Fibroblast of the conjunctiva (primary cell): Measurements from ENCODE around the gene SEMA3E.

Source experiments
- DNase-seq: peaks from one replicate; pipeline ENCODE4 v3.0.0-alpha.2; 2010; ENCODE audit warnings: low read depth

The SEMA3E gene

GRCh38 chr7:83339907-83340306 is 309.0 kb downstream of the SEMA3E start:
- DNase-seq, result no peak

DNA sequence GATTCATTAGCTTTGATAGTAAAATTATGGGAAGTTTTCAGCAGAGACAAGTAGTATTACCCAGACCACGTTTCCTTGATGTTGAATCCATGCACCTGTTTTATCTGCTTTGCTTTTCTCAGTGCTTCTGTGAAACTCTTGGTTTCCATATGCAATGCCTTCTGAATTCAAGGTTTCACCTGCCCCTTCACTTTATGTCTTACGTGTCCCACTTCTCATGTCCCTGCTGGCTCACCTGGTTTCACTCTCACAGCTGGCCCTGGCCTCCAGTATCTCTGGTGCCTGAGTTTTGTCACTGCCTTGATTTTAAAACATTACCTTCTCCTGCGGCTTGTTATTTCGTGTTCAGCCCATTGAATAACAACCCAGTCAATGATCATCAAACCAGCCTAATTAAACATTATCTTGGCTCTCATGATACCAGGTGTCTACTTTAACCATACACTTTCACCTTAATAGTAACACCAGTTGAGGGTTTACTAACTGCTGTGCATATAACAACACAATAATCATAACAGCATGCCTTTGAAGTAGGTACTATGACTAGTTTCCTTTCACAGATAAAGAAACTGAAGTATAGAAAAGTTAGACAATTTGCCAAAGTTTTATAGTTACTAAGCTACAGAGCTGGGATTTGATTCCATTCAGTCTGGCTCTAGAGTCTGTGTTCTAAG is 310.5 kb downstream of the SEMA3E start:
- no peak for DNase-seq

- DNase-seq, result no peak
Measured at GRCh38 chr7:83337050-83337449, 311.9 kb downstream of the SEMA3E start.

DNA sequence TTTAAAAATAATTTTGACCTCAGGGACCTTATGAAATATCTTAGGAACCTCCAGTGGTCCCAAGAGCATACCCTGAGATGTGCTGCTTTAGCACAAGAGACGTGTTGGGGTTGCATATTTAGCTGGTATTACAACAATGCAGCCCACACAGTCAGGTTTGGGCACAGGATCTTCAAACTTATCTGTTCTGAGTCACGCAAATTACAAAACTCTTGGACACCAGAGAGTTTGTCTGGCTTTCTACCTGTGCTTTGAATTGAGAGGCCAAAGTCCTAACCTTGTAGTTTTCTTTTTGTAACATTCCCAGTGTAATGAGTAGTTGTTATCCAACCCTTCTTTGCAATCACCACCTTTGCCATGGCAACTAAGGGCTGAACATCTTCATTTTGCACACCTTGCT is 322.7 kb downstream of the SEMA3E start:
- DNase-seq, result no peak

GRCh38 chr7:83325083-83325482 is 323.9 kb downstream of the SEMA3E start:
- DNase-seq, result no peak

DNA sequence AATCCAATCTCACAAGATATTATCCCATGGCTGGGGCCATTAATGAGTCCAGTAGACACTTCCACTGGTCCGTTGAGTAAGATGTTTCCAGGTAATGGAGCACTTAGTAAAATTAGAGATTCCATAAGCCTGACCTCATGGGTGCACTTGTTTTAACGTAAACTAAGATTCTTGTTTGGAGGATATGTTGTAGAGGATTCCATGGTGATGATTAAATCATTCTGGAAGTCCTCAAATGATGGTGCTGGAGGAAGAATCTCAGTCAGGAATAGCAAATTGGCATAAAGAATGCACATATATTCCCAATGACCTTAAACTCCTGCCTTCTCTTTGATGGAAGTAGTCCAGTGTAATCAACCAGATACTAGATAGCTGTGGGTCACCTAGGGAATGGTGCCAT is 324.3 kb downstream of the SEMA3E start:
- DNase-seq, result no peak

DNA sequence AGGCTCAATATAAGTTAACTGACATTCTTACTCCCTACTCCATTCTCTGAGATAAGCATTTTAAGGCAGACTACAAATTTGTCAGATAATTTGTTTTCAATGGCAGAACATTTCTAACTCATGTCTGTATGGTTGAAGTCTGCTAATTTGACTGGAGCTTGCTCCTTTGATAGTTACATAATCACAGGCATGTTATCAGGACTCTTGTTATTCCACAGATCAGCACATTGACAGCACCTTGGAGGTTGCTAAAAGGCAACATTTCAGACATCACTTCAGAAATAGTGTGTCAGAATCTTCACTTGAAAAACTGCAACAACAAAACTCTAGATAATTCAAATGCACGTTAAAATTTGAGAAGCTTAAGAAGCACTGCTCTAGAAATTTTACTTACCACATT is 327.9 kb downstream of the SEMA3E start:
- no peak for DNase-seq

- no peak for DNase-seq
Measured at GRCh38 chr7:83313931-83314330, 335.0 kb downstream of the SEMA3E start.
